Transverse colon (tissue), 4 donors: Measurements from ENCODE around the gene ATG2B. TPM values are rescaled to one million over a fixed set of nuclear protein-coding genes. Genes with fewer than 3 reads are reported as not detected.

Source experiments
- DNase-seq: peaks from one replicate; pipeline ENCODE4 v3.0.0-alpha.2; 2019
- H3K27ac ChIP-seq, 4 donors: fragments of 200-600 bp; sonication (generic); 2 replicates each; pipeline ENCODE4 v1.5.1; 2016 to 2018; ENCODE audit warnings: inconsistent platforms in 4 of 4
- H3K27me3 ChIP-seq: fragments of 200-600 bp; sonication (generic); 2 replicates; pipeline ENCODE4 v1.5.1; 2017; ENCODE audit warnings: inconsistent platforms
- H3K36me3 ChIP-seq, 4 donors: fragments of 200-600 bp; sonication (generic); 2 replicates each; pipeline ENCODE4 v1.5.1; 2017 to 2019; ENCODE audit warnings: inconsistent platforms in 4 of 4
- H3K4me1 ChIP-seq, 4 donors: fragments of 200-600 bp; sonication (generic); 2 replicates each; pipeline ENCODE4 v1.5.1; 2017 to 2020; ENCODE audit warnings: inconsistent platforms in 4 of 4
- H3K4me3 ChIP-seq, 4 donors: fragments of 200-600 bp; sonication (generic); 1 replicate in 1 of 4; 2 replicates in 3 of 4; pipeline versions ENCODE4 v1.5.1 to v1.6.1; 2017 to 2019; ENCODE audit warnings: inconsistent platforms in 4 of 4
- H3K9me3 ChIP-seq, 2 donors: fragments of 200-600 bp; sonication (generic); 2 replicates each; pipeline ENCODE4 v1.5.1; 2017 to 2019; ENCODE audit warnings: inconsistent platforms in 2 of 2
- EP300 ChIP-seq: sonication (generic); formaldehyde crosslinking; IDR thresholded peaks from one replicate; pipeline ENCODE4 v1.6.1; 2017; ENCODE audit warnings: antibody characterized with exemption, low read depth
- POLR2A ChIP-seq: fragments of 450-650 bp; IDR thresholded peaks from one replicate; pipeline ENCODE4 v1.6.1; 2016; ENCODE audit warnings: antibody characterized with exemption, mild to moderate bottlenecking, moderate library complexity
- POLR2AphosphoS5 ChIP-seq, 3 donors: sonication (generic); formaldehyde crosslinking; IDR thresholded peaks; one replicate each; pipeline ENCODE4 v1.6.1; 2016; ENCODE audit warnings: antibody characterized with exemption in 3 of 3
- WGBS, 2 donors: methylation state at CpG; one replicate each; pipeline ENCODE4 v1.1.5; 2018; ENCODE audit warnings: low coverage in 1 of 2; 5-methylcytosine and 5-hydroxymethylcytosine counted together
- in situ Hi-C, 4 donors: fragments of 200-750 bp; cut with MboI; loops; one replicate each; pipeline versions ENCODE4 v1.15.0 to v1.15.1; 2017; ENCODE audit warnings: low sequenced_read_pairs in 3 of 4, low pct_ligation_motif_present in 1 of 4, low pct_unique_long_range_greater_than_20kb in 1 of 4
- intact Hi-C: fragments of 100-400 bp; cut with DNase I; formaldehyde crosslinking; loops from one replicate; pipeline ENCODE4 v1.15.1; 2023; ENCODE audit warnings: low total_unique reads
- total RNA-seq, 4 donors: library from RNA; depleted of rRNA; stranded (reverse); fragments of >200 nt; gene quantifications; one replicate each; pipeline ENCODE4 v1.1.0, GENCODE V29; 2016
- TF ChIP-seq, protein P1 (sequence below), 5 experiments: fragments of 200-600 bp in 3 of 5; fragments of 450-650 bp in 2 of 5; sonication (generic) in 3 of 5; IDR thresholded peaks; 1 replicate in 2 of 5; 2 replicates in 3 of 5; pipeline ENCODE4 v1.5.1; 2016 to 2017; ENCODE audit warnings: antibody characterized with exemption in 5 of 5, inconsistent platforms in 3 of 5, mild to moderate bottlenecking in 2 of 5, moderate library complexity in 1 of 5

ATG2B gene
- total RNA-seq, 4 donors from 2014 or later, result 30.7 to 47.5 (median 42.7) TPM

DNA sequence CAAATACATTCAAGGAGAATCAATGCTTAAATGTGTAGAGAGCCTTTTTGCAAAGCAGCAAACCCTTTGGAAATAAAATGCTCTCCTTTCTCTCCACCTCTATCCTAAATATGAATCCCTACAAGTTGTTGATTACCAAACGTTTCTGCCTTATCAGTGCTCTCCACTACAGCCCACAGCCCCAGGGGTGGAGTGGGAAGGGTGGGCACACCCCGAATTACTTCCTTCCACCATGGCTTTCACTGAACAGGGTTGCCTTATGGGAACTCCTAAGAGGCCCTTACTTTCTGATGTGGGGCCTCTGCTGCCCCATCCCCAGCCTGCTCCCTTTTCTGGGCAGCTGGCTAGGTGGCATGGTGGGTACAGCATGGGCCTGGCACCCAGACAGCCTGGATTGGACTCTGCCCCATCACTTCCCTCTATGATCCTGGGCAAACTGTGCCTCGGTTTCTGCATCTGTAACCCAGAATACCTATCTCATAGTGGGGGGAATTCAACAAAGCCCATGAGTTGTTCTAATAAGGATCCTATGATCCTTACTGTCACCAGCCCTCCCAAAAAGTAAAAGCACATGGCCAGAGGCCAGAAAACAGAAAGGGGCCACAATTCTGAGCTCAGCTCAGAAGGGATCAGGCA lies 44.9 kb upstream of the ATG2B start:
- no peaks in the 10 kb centered on the region for H3K9me3 ChIP-seq
- H3K27ac ChIP-seq, result no peak overlapping the region
- 38 to 60% methylated on average over 2 to 3 of the region's 3 CpGs for WGBS, 2 donors
- H3K4me1 ChIP-seq, result no peaks in the 10 kb centered on the region
- no peak for DNase-seq
- no peaks in the 10 kb centered on the region for H3K36me3 ChIP-seq
- in situ Hi-C loops (loop anchor here in 2 of 4 donors (25.0 kb wide), 1 partner anchor 321 kb away; no protein-coding TSS in a partner anchor), intact Hi-C loops (no loop called here)
- H3K27me3 ChIP-seq, result no peaks in the 10 kb centered on the region
- no peak overlapping the region for H3K4me3 ChIP-seq
- TF ChIP-seq, protein P1, sequence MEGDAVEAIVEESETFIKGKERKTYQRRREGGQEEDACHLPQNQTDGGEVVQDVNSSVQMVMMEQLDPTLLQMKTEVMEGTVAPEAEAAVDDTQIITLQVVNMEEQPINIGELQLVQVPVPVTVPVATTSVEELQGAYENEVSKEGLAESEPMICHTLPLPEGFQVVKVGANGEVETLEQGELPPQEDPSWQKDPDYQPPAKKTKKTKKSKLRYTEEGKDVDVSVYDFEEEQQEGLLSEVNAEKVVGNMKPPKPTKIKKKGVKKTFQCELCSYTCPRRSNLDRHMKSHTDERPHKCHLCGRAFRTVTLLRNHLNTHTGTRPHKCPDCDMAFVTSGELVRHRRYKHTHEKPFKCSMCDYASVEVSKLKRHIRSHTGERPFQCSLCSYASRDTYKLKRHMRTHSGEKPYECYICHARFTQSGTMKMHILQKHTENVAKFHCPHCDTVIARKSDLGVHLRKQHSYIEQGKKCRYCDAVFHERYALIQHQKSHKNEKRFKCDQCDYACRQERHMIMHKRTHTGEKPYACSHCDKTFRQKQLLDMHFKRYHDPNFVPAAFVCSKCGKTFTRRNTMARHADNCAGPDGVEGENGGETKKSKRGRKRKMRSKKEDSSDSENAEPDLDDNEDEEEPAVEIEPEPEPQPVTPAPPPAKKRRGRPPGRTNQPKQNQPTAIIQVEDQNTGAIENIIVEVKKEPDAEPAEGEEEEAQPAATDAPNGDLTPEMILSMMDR (IDR thresholded peaks at IDR 0.05), result no peak
- TF ChIP-seq POLR2A (no peak), POLR2AphosphoS5 (IDR thresholded peaks at IDR 0.05) (no peak)

DNA sequence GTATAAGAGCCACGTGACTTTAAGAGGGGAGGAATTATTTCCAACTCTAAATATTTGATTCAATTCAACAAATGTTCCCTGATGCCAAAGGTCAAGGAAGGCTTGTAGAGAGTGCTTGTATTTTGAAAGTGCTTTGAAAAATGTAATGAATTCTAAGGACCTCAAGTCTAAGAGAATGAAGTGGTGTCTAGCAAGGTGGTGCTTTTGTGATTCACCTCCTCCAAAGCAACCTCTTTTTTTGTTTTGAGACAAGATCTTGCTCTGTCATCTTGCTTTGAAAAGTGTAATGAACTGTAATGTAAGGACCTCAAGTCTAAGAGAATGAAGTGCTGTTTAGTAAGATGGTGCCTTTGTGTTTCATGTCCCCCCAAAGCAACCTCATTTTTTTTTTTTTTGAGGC lies 42.5 kb upstream of the ATG2B start:
- WGBS, 2 donors, result 52% methylated on average over 1 of the region's 1 CpG; no CpG with 5 or more reads in 1 of the 2 donors
- no peak for DNase-seq
- H3K9me3 ChIP-seq, result no peaks in the 10 kb centered on the region
- no peaks in the 10 kb centered on the region for H3K4me1 ChIP-seq
- TF ChIP-seq POLR2A, result no peak
- TF ChIP-seq, protein P1 (IDR thresholded peaks at IDR 0.05), result no peak
- TF ChIP-seq POLR2AphosphoS5 (IDR thresholded peaks at IDR 0.05), result no peak
- no peak for TF ChIP-seq EP300
- H3K36me3 ChIP-seq, result no peaks in the 10 kb centered on the region
- no peak overlapping the region for H3K27ac ChIP-seq
- H3K27me3 ChIP-seq, result no peaks in the 10 kb centered on the region
- intact Hi-C loops (no loop called here), in situ Hi-C loops (loop anchor here in 2 of 4 donors (25.0 kb wide), 1 partner anchor 318 kb away; no protein-coding TSS in a partner anchor)
- no peak overlapping the region for H3K4me3 ChIP-seq

DNA sequence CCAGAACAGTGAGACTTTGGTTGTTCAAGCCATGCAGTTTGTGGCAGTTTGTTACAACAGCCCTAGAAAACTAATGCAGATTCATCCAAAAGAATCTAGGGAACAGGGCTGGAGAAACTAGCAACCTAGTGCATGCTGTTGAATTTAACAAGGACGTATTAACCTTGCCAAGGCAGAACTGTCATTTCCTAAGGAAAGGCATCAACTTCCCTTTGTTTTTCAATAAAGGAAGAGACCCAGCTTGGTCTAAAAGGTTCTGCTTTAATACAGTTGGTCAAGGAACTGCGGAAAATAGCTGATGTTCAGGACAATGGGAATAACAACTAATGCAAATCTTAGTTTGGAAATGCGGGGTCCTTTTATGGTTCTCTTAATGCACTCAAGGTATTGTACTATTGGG lies 40.3 kb upstream of the ATG2B start:
- H3K27ac ChIP-seq, result no peak overlapping the region
- intact Hi-C loops, result no loop called here

DNA sequence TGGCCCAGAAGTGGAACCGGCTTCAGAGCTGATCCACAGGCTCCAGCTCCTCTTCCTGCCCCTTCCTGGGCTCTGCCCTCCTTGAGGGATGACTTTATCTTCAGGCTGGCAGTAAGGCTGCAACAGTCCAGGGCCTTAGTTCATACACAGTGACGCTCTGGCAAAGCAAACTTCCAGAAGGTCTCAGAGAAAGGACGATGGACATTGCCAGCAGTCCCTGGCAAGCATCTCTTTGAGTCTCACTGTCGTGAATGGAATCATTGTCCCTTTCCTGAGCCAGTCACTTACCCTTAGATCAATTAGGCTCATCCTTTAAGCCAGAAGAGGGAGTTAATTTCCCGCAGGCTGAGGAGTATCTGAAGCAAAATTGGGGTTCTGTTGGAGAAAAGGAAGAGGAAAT lies 37.4 kb upstream of the ATG2B start:
- WGBS, 2 donors, result 83 to 86% methylated on average over 1 to 5 of the region's 5 CpGs
- in situ Hi-C loops (loop anchor here in 2 of 4 donors (25.0 kb wide), 1 partner anchor 313 kb away; no protein-coding TSS in a partner anchor), intact Hi-C loops (no loop called here)
- no peak for DNase-seq
- no peaks in the 10 kb centered on the region for H3K9me3 ChIP-seq
- no peaks in the 10 kb centered on the region for H3K4me1 ChIP-seq
- no peaks in the 10 kb centered on the region for H3K36me3 ChIP-seq
- H3K27ac ChIP-seq, result no peak overlapping the region
- H3K27me3 ChIP-seq, result no peaks in the 10 kb centered on the region
- no peak overlapping the region for H3K4me3 ChIP-seq
- TF ChIP-seq POLR2A, result no peak
- TF ChIP-seq EP300, result no peak
- TF ChIP-seq POLR2AphosphoS5 (IDR thresholded peaks at IDR 0.05), result no peak
- TF ChIP-seq, protein P1 (IDR thresholded peaks at IDR 0.05), result no peak

More for the DNA sequence above, 40.3 kb upstream of the ATG2B start:
- 64 to 79% methylated on average over 2 to 3 of the region's 3 CpGs for WGBS, 2 donors
- H3K4me3 ChIP-seq, result no peak overlapping the region
- no peaks in the 10 kb centered on the region for H3K4me1 ChIP-seq
- no peaks in the 10 kb centered on the region for H3K9me3 ChIP-seq
- H3K27me3 ChIP-seq, result no peaks in the 10 kb centered on the region
- no peaks in the 10 kb centered on the region for H3K36me3 ChIP-seq
- TF ChIP-seq, protein P1 (IDR thresholded peaks at IDR 0.05), result no peak
- TF ChIP-seq POLR2A (no peak), POLR2AphosphoS5 (IDR thresholded peaks at IDR 0.05) (no peak), EP300 (no peak)
- in situ Hi-C loops, result loop anchor here in 2 of 4 donors (25.0 kb wide), 1 partner anchor 316 kb away; no protein-coding TSS in a partner anchor
- no peak for DNase-seq
